ENCODE results near the gene HMCN1. TPM values are rescaled to one million over a fixed set of nuclear protein-coding genes. Genes with fewer than 3 reads are reported as not detected.
"Not testable (repeated sequence)": the region's sequence is repeated elsewhere in the genome, so short reads cannot be mapped to it uniquely, and the experiment has no call there.

Gene HMCN1
- total and polyA plus RNA-seq, 12 donors, result 0.56 to 5.8 (median 2.7) TPM

GRCh38 chr1:186207391-186208085 lies 473.3 kb downstream of the HMCN1 start:
- no peaks in the 10 kb centered on the region for H3K4me1 ChIP-seq (replicated peaks in 1 of 2)
- TF ChIP-seq POLR2A (IDR thresholded peaks at IDR 0.05) (no peak), CTCF (IDR thresholded peaks at IDR 0.05) (no peak)
- WGBS, 4 donors, result 80 to 91% (median 85%) methylated on average over 4 of the region's 4 CpGs
- H3K36me3 ChIP-seq (replicated peaks in 1 of 2), result no peaks in the 10 kb centered on the region
- DNase-seq, result no peak
- H3K27ac ChIP-seq, result no peak overlapping the region
- H3K9me3 ChIP-seq (replicated peaks in 1 of 3), result no peaks in the 10 kb centered on the region
- H3K4me3 ChIP-seq, result no peak overlapping the region
- H3K27me3 ChIP-seq, result no peaks in the 10 kb centered on the region
- intact Hi-C loops (cut with DNase I), result loop anchor here (10.0 kb wide), 2 partner anchors 473 to 483 kb away; partner anchors contain the start of gene HMCN1 (in 1 of the 2)

- TF ChIP-seq CTCF (IDR thresholded peaks at IDR 0.05), result no peak
- no peak for TF ChIP-seq POLR2A (IDR thresholded peaks at IDR 0.05)
- Histone ChIP-seq H3K27ac (no peak overlapping the region), H3K9me3 (replicated peaks in 1 of 3) (no peaks in the 10 kb centered on the region), H3K4me1 (replicated peaks in 1 of 2) (no peaks in the 10 kb centered on the region), H3K36me3 (replicated peaks in 1 of 2) (no peaks in the 10 kb centered on the region), H3K27me3 (no peaks in the 10 kb centered on the region), H3K4me3 (no peak overlapping the region)
- DNase-seq, result no peak
- 65 to 75% (median 68%) methylated on average over 4 of the region's 4 CpGs for WGBS, 4 donors
- intact Hi-C loops (cut with DNase I), result loop anchor here (10.0 kb wide), 2 partner anchors 474 to 484 kb away; partner anchors contain the start of gene HMCN1 (in 1 of the 2)
Measured at GRCh38 chr1:186208405-186209129, 474.4 kb downstream of the HMCN1 start.

- DNase-seq, result peak in 1 of 7 donors; percentile 55
- intact Hi-C loops (cut with DNase I), result loop anchor here in 1 of 2 donors (5.0 kb wide), 1 partner anchor 398 kb away; no protein-coding TSS in a partner anchor
- Histone ChIP-seq H3K9me3 (replicated peaks in 1 of 3) (no peaks in the 10 kb centered on the region), H3K4me3 (no peak overlapping the region), H3K27ac (no peak overlapping the region), H3K36me3 (replicated peaks in 1 of 2) (no peaks in the 10 kb centered on the region), H3K4me1 (replicated peaks in 1 of 2) (no peaks in the 10 kb centered on the region), H3K27me3 (no peaks in the 10 kb centered on the region)
- 78 to 85% (median 83%) methylated on average over 10 of the region's 10 CpGs for WGBS, 4 donors
- no peak for TF ChIP-seq CTCF (IDR thresholded peaks at IDR 0.05)
- no peak for TF ChIP-seq POLR2A (IDR thresholded peaks at IDR 0.05)
Measured at GRCh38 chr1:186210258-186210657, 476.1 kb downstream of the HMCN1 start.

- not testable (repeated sequence) for H3K4me1 ChIP-seq (replicated peaks in 1 of 2); H3K27me3 ChIP-seq; H3K9me3 ChIP-seq (replicated peaks in 1 of 3); H3K36me3 ChIP-seq (replicated peaks in 1 of 2); H3K27ac ChIP-seq; H3K4me3 ChIP-seq; DNase-seq
- intact Hi-C loops (cut with DNase I), result loop anchor here in 1 of 2 donors (5.0 kb wide), 1 partner anchor 399 kb away; no protein-coding TSS in a partner anchor
Measured at GRCh38 chr1:186211583-186211982, 477.4 kb downstream of the HMCN1 start.

All from adrenal gland (tissue), 12 donors.